Activated CD8-positive, alpha-beta T cell treated with anti-CD3 and anti-CD28 coated beads for 36 hours (primary cell): ENCODE results near the gene CLCN7. TPM values are rescaled to one million over a fixed set of nuclear protein-coding genes. Genes with fewer than 3 reads are reported as not detected.

ENCODE experiments used
- ATAC-seq: fragments of 200-7000 bp; cut with Tn5 transposase; one replicate; pipeline ENCODE4 v1.10.0; 2021; ENCODE audit warnings: mild to moderate bottlenecking, moderate library complexity
- CTCF ChIA-PET: fragments of 350-600 bp; sonication (Branson Sonifier 250); formaldehyde crosslinking; loops from one replicate; lab custom pipeline; 2021; ENCODE audit warnings: antibody characterized with exemption; lab: Charles Lee
- POLR2A ChIA-PET: fragments of 350-600 bp; sonication (Branson Sonifier 250); formaldehyde crosslinking; loops from one replicate; lab custom pipeline; 2021; ENCODE audit warnings: antibody characterized with exemption; lab: Charles Lee
- DNase-seq: peaks from one replicate; pipeline ENCODE4 v3.0.0-alpha.2; 2020
- H3K27ac Mint-ChIP-seq: one replicate; pipeline ENCODE4 v1.8.0; 2021; ENCODE audit warnings: mild to moderate bottlenecking, mixed read lengths
- H3K27me3 Mint-ChIP-seq: one replicate; pipeline ENCODE4 v1.8.0; 2021; ENCODE audit warnings: mixed read lengths
- H3K36me3 Mint-ChIP-seq: one replicate; pipeline ENCODE4 v1.8.0; 2021; ENCODE audit warnings: low read depth, mixed read lengths
- H3K4me1 Mint-ChIP-seq: one replicate; pipeline ENCODE4 v1.8.0; 2021; ENCODE audit warnings: low read depth, mixed read lengths
- H3K4me3 Mint-ChIP-seq: one replicate; pipeline ENCODE4 v1.8.0; 2021; ENCODE audit warnings: mild to moderate bottlenecking, moderate library complexity, mixed read lengths
- H3K9me3 Mint-ChIP-seq: one replicate; pipeline ENCODE4 v1.8.0; 2021; ENCODE audit warnings: mixed read lengths
- CTCF ChIP-seq: fragments of 200-600 bp; IDR thresholded peaks from one replicate; pipeline ENCODE4 v1.8.0; 2022; ENCODE audit warnings: antibody characterized with exemption, mild to moderate bottlenecking
- intact Hi-C: fragments of 100-400 bp; cut with micrococcal nuclease; formaldehyde crosslinking; loops from one replicate; pipeline ENCODE4 v1.10.0; 2022
- total RNA-seq, 2 experiments: library from RNA; stranded (reverse); gene quantifications; one replicate each; pipeline ENCODE4 v1.2.3, GENCODE V29; 2021

CLCN7 gene
- total RNA-seq, 2 experiments from 2014 or later: 35.5 to 36.8 TPM

DNA sequence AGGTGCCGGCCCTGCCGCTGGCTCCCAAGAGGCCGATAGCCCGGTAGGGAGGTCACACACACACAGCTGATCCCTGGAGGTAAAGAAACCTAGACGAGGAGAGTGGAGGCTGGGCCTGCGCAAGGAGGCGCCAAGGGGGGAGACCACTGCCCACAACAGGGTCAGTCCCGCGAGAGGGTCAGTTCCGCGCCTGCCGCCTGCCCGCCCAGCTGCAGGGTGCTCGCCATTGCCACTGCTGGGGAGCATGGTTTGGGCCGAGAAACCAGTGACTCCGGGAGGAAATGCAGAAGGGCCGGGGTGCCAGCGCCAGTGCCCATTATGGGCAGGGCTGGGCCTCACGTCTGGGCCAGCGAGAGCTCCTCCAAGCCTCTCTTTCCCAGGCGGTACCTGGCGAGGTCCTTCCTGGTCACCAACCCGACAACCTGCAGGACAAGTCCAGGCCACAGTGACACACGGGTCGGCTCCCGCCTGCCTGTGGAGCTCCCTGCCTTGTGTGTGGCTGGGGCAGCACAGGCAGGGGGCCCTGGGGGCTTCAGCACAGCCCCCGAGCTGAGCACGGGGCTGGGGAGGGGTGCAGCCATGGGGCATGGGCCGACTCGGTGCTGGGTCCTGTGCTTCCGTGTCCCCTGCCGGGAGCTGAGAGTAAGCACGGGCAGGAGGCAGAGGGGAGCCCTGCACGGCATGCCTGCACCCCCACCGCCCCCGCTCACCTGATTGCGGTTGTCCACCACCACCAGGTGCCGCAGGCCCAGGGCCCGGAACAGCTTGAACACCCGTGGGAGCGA is 28.3 kb downstream of the CLCN7 start:
- Mint-ChIP-seq H3K36me3 (no peaks in the 10 kb centered on the region), H3K4me3 (no peak overlapping the region), H3K27ac (no peak overlapping the region), H3K4me1 (no peaks in the 10 kb centered on the region), H3K9me3 (no peaks in the 10 kb centered on the region), H3K27me3 (no peaks in the 10 kb centered on the region)
- ATAC-seq (no peak), DNase-seq (no peak)
- POLR2A ChIA-PET: interaction anchor here (1.1 kb wide), 2 partner anchors 13 to 25 kb away, joined by 3 read pairs; no protein-coding TSS in a partner anchor
- CTCF ChIA-PET: no interaction called here
- TF ChIP-seq CTCF: no peak
- intact Hi-C loops: no loop called here

DNA sequence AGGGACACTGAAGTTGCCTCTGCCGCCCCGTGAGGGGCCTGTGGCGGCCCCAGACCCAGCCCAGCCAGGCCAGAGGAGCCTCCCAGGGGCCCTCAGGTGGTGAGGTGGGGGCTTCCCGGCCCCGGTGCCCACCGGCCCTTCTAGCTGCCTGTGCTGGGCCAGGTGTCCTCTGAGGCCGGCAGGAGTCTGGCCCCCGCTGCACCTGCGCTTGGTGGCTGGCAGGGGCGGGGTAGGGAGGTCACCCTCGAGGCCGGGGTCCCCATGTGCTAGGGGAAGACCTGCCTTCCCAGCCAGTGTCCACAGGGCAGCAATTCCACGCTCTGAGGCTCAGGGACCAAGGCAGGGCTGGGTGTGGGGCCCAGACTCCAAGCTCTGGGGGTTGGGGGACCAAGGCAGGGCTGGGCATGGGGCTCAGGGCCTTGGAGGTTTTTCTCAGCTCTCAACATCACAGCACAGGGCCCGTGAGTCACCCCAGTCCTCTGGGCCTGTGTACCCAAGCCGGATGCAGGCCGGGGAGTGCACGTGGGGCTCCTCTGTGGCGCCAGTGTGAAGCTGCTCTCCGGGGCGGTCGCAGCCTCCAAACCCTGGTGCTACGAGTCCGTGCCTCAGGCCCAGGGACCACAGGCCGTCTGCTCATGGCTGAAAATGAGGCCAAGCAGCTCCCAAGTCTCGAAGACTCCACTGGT is 29.2 kb downstream of the CLCN7 start:
- Mint-ChIP-seq H3K27me3 (no peaks in the 10 kb centered on the region), H3K9me3 (no peaks in the 10 kb centered on the region), H3K36me3 (no peaks in the 10 kb centered on the region), H3K27ac (no peak overlapping the region), H3K4me1 (no peaks in the 10 kb centered on the region), H3K4me3 (no peak overlapping the region)
- DNase-seq: no peak
- ChIA-PET CTCF (no interaction called here), POLR2A (interaction anchor here (1.1 kb wide), 1 partner anchor 24 kb away, joined by 3 read pairs; no protein-coding TSS in a partner anchor)
- TF ChIP-seq CTCF: no peak
- intact Hi-C loops: no loop called here
- no peak for ATAC-seq

DNA sequence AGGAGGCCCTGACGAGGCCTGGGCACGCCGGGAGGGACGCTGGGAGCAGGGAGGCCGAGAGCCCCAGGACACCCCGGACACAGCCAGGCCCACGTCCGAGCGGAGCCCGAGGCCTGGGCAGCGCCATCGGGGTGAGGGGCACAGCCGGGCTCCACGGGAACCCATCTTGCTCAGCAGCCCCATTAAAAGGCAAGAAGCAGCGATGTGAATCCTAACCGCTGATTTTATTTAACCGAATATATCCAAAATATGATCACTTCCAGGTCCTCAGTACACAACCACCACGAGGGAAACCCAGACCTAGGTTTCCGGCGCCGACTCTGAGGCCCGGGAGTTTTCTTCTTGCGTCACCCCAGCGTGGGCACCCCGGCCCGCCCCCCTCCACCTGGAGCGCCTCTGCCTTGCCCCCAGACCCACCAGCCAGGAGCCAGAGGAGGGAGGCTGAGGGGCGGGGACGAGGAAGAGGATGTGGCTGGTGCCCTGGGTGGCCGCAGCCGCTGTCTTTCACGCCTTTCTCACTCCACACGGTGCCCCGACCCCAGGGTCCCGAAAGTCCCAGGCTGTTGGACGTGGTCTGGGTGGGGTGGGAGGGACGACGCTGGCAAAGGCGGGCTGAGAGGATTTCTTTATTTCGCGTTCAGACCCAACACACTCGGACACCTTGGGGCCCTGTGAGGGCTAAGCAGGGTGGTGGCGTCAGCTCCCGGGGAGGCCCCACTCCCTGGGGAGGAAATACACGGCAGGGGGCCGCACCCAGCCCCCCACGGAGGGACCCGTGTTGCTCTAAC is 29.9 kb downstream of the CLCN7 start:
- no peak overlapping the region for H3K27ac Mint-ChIP-seq
- ATAC-seq: no peak
- H3K27me3 Mint-ChIP-seq: no peaks in the 10 kb centered on the region
- intact Hi-C loops: no loop called here
- H3K4me1 Mint-ChIP-seq: no peaks in the 10 kb centered on the region
- H3K36me3 Mint-ChIP-seq: no peaks in the 10 kb centered on the region
- no peak for TF ChIP-seq CTCF
- no peak overlapping the region for H3K4me3 Mint-ChIP-seq
- no peak for DNase-seq
- POLR2A ChIA-PET: no interaction called here
- CTCF ChIA-PET: no interaction called here
- no peaks in the 10 kb centered on the region for H3K9me3 Mint-ChIP-seq

GRCh38 chr16:1443980-1444729 is 30.7 kb downstream of the CLCN7 start, which contains the start of gene CCDC154:
Gene CCDC154 (minus strand): TSS chr16:1444556. CDS start chr16:1444322, 234 bp downstream.
- H3K4me1 Mint-ChIP-seq: no peaks in the 10 kb centered on the region
- POLR2A ChIA-PET: interaction anchor here (1.3 kb wide), 1 partner anchor 15 kb away, joined by 3 read pairs; no protein-coding TSS in a partner anchor
- TF ChIP-seq CTCF: no peak
- no peak for DNase-seq
- H3K27ac Mint-ChIP-seq: no peak within 1 kb of the TSS
- CTCF ChIA-PET: interaction anchor here (1.1 kb wide), 1 partner anchor 128 kb away, joined by 3 read pairs; no protein-coding TSS in a partner anchor
- intact Hi-C loops: no loop called here
- no peaks in the 10 kb centered on the region for H3K9me3 Mint-ChIP-seq
- no peaks in the 10 kb centered on the region for H3K36me3 Mint-ChIP-seq
- no peak within 1 kb of the TSS for H3K4me3 Mint-ChIP-seq
- no peaks in the 10 kb centered on the region for H3K27me3 Mint-ChIP-seq
- no peak for ATAC-seq
